K562 (cell line): ENCODE results near the gene GATA2. TPM values are rescaled to one million over a fixed set of nuclear protein-coding genes. Genes with fewer than 3 reads are reported as not detected.
A peak's percentile ranks its signal among the peaks of the same experiment; 100 is the strongest.

Experiments
- ATAC-seq: fragments of 200-7000 bp; cut with Tn5 transposase; 3 replicates; pipeline ENCODE4 v1.9.1; 2020; ENCODE audit warnings: moderate library complexity
- BruUV-seq: library from RNA; stranded (reverse); fragments of 400-500 nt; replicated peaks from 2 replicates; lab custom pipeline; 2021; lab: Mats Ljungman, UMichigan
- CTCF ChIA-PET: fragments of 300-600 bp; formaldehyde crosslinking; extraction: SDS; loops from one replicate; lab custom pipeline; 2021; ENCODE audit warnings: low intra/inter-chr PET ratio; lab: Yijun Ruan, JAX
- POLR2A ChIA-PET: fragments of 300-600, 350-650 bp; sonication (Branson Sonifier 250); formaldehyde crosslinking; extraction: SDS; loops from one replicate; lab custom pipeline; 2021; ENCODE audit warnings: antibody characterized with exemption, inconsistent platforms; lab: Yijun Ruan, JAX
- DNase-seq, 4 experiments: peaks; one replicate each; pipeline versions ENCODE4 v3.0.0 to v3.0.0-alpha.2; 2011 to 2018; ENCODE audit warnings: low spot score in 3 of 4, mixed read lengths in 3 of 4; ENCODE audit errors: extremely low read depth in 1 of 4
- FAIRE-seq: peaks from 2 replicates; lab custom pipeline; 2011; peaks lifted over from hg19 to GRCh38; lab: Jason Lieb, UNC
- H2AFZ ChIP-seq: 2 replicates; pipeline ENCODE4 v1.6.0; 2011; ENCODE audit warnings: low read depth, low read length, control low read depth, inconsistent platforms
- H3K27ac ChIP-seq: fragments of 200-600 bp; 3 replicates; pipeline ENCODE4 v1.8.0; 2011; ENCODE audit warnings: low read depth, mild to moderate bottlenecking, control low read depth, inconsistent platforms, low read length, moderate library complexity, mixed read lengths; ENCODE audit errors: extremely low read depth
- H3K27me3 ChIP-seq, 2 experiments: fragments of 300-600 bp in 1 of 2; 2 replicates in 1 of 2; 3 replicates in 1 of 2; pipeline versions ENCODE4 v1.6.0 to v1.8.0; 2011; ENCODE audit warnings: inconsistent platforms in 2 of 2, low read length in 2 of 2, mild to moderate bottlenecking in 1 of 2, mixed read lengths in 1 of 2, moderate library complexity in 1 of 2; ENCODE audit not compliant: control insufficient read depth in 2 of 2, insufficient read depth in 2 of 2
- H3K36me3 ChIP-seq: fragments of 300-600 bp; 3 replicates; pipeline ENCODE4 v1.8.0; 2011; ENCODE audit warnings: mild to moderate bottlenecking, low read length, inconsistent platforms; ENCODE audit not compliant: control insufficient read depth, insufficient read depth
- H3K4me1 ChIP-seq, 2 experiments: fragments of 200-600 bp in 1 of 2; replicated peaks in 1 of 2; 2 replicates in 1 of 2; 3 replicates in 1 of 2; pipeline versions ENCODE4 v1.5.1 to v1.8.0; 2011; ENCODE audit warnings: inconsistent platforms in 2 of 2, low read length in 2 of 2, mild to moderate bottlenecking in 1 of 2, mixed read lengths in 1 of 2, moderate library complexity in 1 of 2; ENCODE audit not compliant: control insufficient read depth in 2 of 2, insufficient read depth in 2 of 2
- H3K4me2 ChIP-seq: 2 replicates; pipeline ENCODE4 v1.6.1; 2011; ENCODE audit warnings: low read length, control low read depth, inconsistent platforms, mixed read lengths; ENCODE audit not compliant: insufficient read depth
- H3K4me3 ChIP-seq: fragments of 200-600 bp; sonication (generic), shearing (Covaris generic); 2 replicates; pipeline ENCODE4 v1.5.1; 2016; ENCODE audit warnings: control low read depth, inconsistent platforms
- H3K79me2 ChIP-seq: fragments of 200-600 bp; 3 replicates; pipeline ENCODE4 v1.8.0; 2011; ENCODE audit warnings: low read length, inconsistent platforms; ENCODE audit not compliant: control insufficient read depth, insufficient read depth
- H3K9ac ChIP-seq, 2 experiments: 2 replicates each; pipeline versions ENCODE4 v1.6.0 to v1.6.1; 2011; ENCODE audit warnings: low read depth in 2 of 2, low read length in 2 of 2, control low read depth in 1 of 2, inconsistent platforms in 1 of 2, mild to moderate bottlenecking in 1 of 2, mixed read lengths in 1 of 2; ENCODE audit not compliant: insufficient read depth in 1 of 2
- H3K9me1 ChIP-seq: one replicate; pipeline ENCODE4 v1.6.0; 2011; ENCODE audit warnings: inconsistent platforms, mild to moderate bottlenecking, low read length, moderate library complexity; ENCODE audit not compliant: control insufficient read depth, insufficient read depth
- H3K9me3 ChIP-seq: replicated peaks from 2 replicates; pipeline ENCODE4 v1.5.1; 2011; ENCODE audit warnings: low read depth, low read length, inconsistent platforms; ENCODE audit not compliant: control insufficient read depth, insufficient read depth
- H4K20me1 ChIP-seq: replicated peaks from 2 replicates; pipeline ENCODE4 v1.6.1; 2011; ENCODE audit warnings: low read length, inconsistent platforms, mixed read lengths; ENCODE audit not compliant: control insufficient read depth, insufficient read depth
- GTF2E2 ChIP-seq: fragments of 200-800 bp; sonication (Bioruptor generic); IDR thresholded peaks from 2 replicates; pipeline ENCODE4 v1.6.1; 2016; ENCODE audit warnings: missing genetic modification characterization, missing compliant biosample characterization
- HDAC1 ChIP-seq, 2 experiments: fragments of 450-650 bp; IDR thresholded peaks; 2 replicates each; pipeline ENCODE4 v1.6.1; 2016 to 2017; ENCODE audit warnings: inconsistent platforms in 1 of 2, mild to moderate bottlenecking in 1 of 2, moderate library complexity in 1 of 2
- JUND ChIP-seq, 2 experiments: IDR thresholded peaks; 2 replicates in 1 of 2; 3 replicates in 1 of 2; pipeline ENCODE4 v1.6.1; 2011; ENCODE audit warnings: borderline replicate concordance in 2 of 2, low read depth in 2 of 2, low read length in 2 of 2, improper control_type of control experiment in 1 of 2, missing biosample characterization in 1 of 2, missing genetic modification characterization in 1 of 2, missing genetic modification reagents in 1 of 2
- MCM2 ChIP-seq: fragments of 450-650 bp; IDR thresholded peaks from 2 replicates; pipeline ENCODE4 v1.6.1; 2017; ENCODE audit warnings: low read depth, mild to moderate bottlenecking
- MTF1 ChIP-seq: fragments of 250-450 bp; sonication (Bioruptor Pico); IDR thresholded peaks from 2 replicates; pipeline ENCODE4 v1.9.0; 2021; ENCODE audit warnings: moderate library complexity, mild to moderate bottlenecking, inconsistent platforms, borderline replicate concordance
- PHF21A ChIP-seq: fragments of 450-650 bp; IDR thresholded peaks from 2 replicates; pipeline ENCODE4 v1.6.1; 2017; ENCODE audit warnings: low read depth, borderline replicate concordance
- PTBP1 ChIP-seq: fragments of 200-400 bp; formaldehyde crosslinking; IDR thresholded peaks from 2 replicates; pipeline ENCODE4 v1.6.1; 2017; ENCODE audit warnings: low read depth, low read length
- RBM15 ChIP-seq: fragments of 200-400 bp; formaldehyde crosslinking; IDR thresholded peaks from 2 replicates; pipeline ENCODE4 v1.6.1; 2018; ENCODE audit warnings: mild to moderate bottlenecking, low read length, moderate library complexity; ENCODE audit not compliant: insufficient read depth
- SMARCA5 ChIP-seq: fragments of 450-650 bp; IDR thresholded peaks from 2 replicates; pipeline ENCODE4 v1.6.1; 2016
- ZKSCAN1 ChIP-seq: fragments of 150-350 bp; IDR thresholded peaks from 2 replicates; pipeline ENCODE4 v1.6.1; 2016; ENCODE audit warnings: low read depth, low read length
- ZNF766 ChIP-seq: fragments of 200-800 bp; sonication (Bioruptor generic); conservative IDR thresholded peaks from 2 replicates; pipeline ENCODE4 v1.6.1; 2016; ENCODE audit warnings: missing genetic modification characterization, missing compliant biosample characterization
- WGBS: fragments of 100-300 bp; shearing (Covaris generic); methylation state at CpG from one replicate; pipeline ENCODE4 v1.1.6; 2016; ENCODE audit warnings: low coverage, mixed read lengths; ENCODE audit not compliant: insufficient coverage; ENCODE audit errors: missing lambda C conversion rate; 5-methylcytosine and 5-hydroxymethylcytosine counted together
- in situ Hi-C: fragments of 300-500 bp; cut with MboI; formaldehyde crosslinking; loops from 4 replicates; pipeline ENCODE4 v1.15.0; 2018; ENCODE audit warnings: inconsistent platforms, mixed read lengths
- intact Hi-C: fragments of 100-400 bp; cut with micrococcal nuclease; formaldehyde crosslinking; loops from 2 replicates; pipeline ENCODE4 v1.14.2; 2022
- polyA plus RNA-seq, 8 experiments: library from polyadenylated mRNA; depleted of rRNA in 4 of 8; stranded (reverse) in 5 of 8; unstranded in 3 of 8; fragments of >200 nt; fragmentation: Nextera tagmentation in 2 of 8; fragmentation: Illumina TruSeq in 1 of 8; extraction: Ambion mirVana in 2 of 8; extraction: Trizol in 1 of 8; gene quantifications; 2 replicates each; pipeline versions ENCODE4 v1.2.1 to v1.2.3, GENCODE V29; 2011 to 2014; ENCODE audit warnings: inconsistent platforms in 1 of 8, missing spikeins in 1 of 8
- total RNA-seq, 7 experiments: library from RNA; depleted of rRNA in 6 of 7; stranded (reverse); fragments of >200 nt in 6 of 7; fragmentation: Illumina TruSeq in 2 of 7; extraction: Trizol in 2 of 7; gene quantifications; 2 replicates each; pipeline versions ENCODE4 v1.2.1 to v1.2.3, GENCODE V29; 2011 to 2021; ENCODE audit warnings: low replicate concordance in 1 of 7
- TF ChIP-seq, protein P1 (sequence below): fragments of 450-650 bp; formaldehyde crosslinking; IDR thresholded peaks from 2 replicates; pipeline ENCODE4 v1.4.0; 2020; ENCODE audit warnings: mild to moderate bottlenecking, moderate library complexity
- TF ChIP-seq, protein P2 (sequence below): sonication (generic); formaldehyde crosslinking; IDR thresholded peaks from 2 replicates; pipeline ENCODE4 v1.8.0; 2022; ENCODE audit warnings: missing genetic modification reagents, mild to moderate bottlenecking, moderate library complexity, borderline replicate concordance
- TF ChIP-seq, protein P3 (sequence below): fragments of 250-450 bp; sonication (Bioruptor Pico); IDR thresholded peaks from 2 replicates; pipeline ENCODE4 v1.5.1; 2021; ENCODE audit warnings: mild to moderate bottlenecking
- TF ChIP-seq, protein P4 (sequence below): sonication (generic); formaldehyde crosslinking; IDR thresholded peaks from 2 replicates; pipeline ENCODE4 v1.8.0; 2022; ENCODE audit warnings: mild to moderate bottlenecking, missing genetic modification reagents

GATA2 gene
- total and polyA plus RNA-seq, 9 of the 15 experiments (the other 6 are each of a cell fraction or from before 2014, with no cell fraction given) = 8.5 to 218 (median 50.8) TPM

DNA sequence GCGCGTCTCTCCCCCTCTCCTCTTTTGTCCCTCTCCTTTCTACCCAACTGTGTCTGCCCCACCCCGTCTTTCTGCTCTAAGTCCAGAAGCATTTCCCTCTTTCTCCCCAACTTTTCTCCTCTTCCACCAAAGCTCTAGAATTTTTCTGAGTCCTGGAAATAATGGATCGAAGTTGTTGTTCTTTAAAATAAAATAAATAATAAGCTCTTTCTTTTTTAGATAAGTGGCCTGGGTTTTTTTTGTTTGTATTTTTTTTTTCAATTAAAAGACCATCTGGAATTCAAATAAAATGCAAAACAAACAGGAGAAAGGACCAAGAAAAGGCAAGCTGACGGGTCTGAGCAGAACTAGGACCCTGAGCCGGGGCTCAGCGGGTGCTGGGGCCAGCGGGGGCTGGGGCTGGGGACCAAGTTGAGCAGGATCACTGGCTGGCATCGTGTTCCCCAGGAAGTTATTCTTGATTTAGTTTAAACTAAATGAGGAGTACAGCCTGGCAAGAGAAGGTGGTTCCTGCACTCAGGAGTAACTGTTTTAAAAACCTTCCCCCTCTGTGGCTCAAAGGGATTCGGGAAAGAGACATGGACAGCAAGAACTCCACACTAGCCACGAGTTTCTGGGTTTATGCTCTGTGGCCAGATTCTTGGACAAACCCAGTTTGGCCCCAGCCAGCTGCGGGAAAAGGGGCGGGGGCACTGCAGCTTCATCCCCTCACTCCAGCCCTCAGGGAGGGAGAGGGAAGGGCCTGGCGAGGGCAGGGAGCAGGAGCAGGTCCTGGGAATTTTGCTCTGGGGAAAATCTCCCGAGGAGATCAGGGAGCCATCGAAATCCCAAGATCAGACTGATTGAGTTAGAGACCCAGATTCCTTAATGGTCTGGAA lies 8.4 kb downstream of the GATA2 start:
- Histone ChIP-seq H3K27me3 (no peaks in the 10 kb centered on the region), H3K27ac (peak overlapping the region; percentile 98), H3K36me3 (peaks cover 80% of the 10 kb centered on the region), H2AFZ (no peak overlapping the region), H3K4me1 (peaks cover 17 to 76% of the 10 kb centered on the region in 2 experiments; a peak in 3 of 5 replicates), H3K4me2 (peak overlapping the region; percentile 92), H3K9ac (peak overlapping the region; percentile 98), H3K79me2 (peaks cover 96% of the 10 kb centered on the region), H3K4me3 (peak overlapping the region; percentile 98), H4K20me1 (peaks cover 30% of the 10 kb centered on the region), H3K9me1 (no peaks in the 10 kb centered on the region), H3K9me3 (no peaks in the 10 kb centered on the region)
- ATAC-seq (no peak), FAIRE-seq (peak; percentile 26), DNase-seq (peak in 1 of 4 experiments; percentile 30)
- POLR2A ChIA-PET = interaction anchor here (0.6 to 2.8 kb wide), 7 partner anchors 11 to 315 kb away, joined by 3 to 17 read pairs (median 4); no protein-coding TSS in a partner anchor
- in situ Hi-C loops (no loop called here), intact Hi-C loops (loop anchor here (5.0 kb wide), 1 partner anchor 63 kb away; no protein-coding TSS in a partner anchor)
- CTCF ChIA-PET = no interaction called here
- no TSS peak for BruUV-seq
- WGBS = under 1% methylated on average over 13 of the region's 16 CpGs
- TF ChIP-seq PTBP1 = no peak
- no peak for TF ChIP-seq ZNF766 (CRISPR knock-in tag)
- TF ChIP-seq GTF2E2 (tag) = no peak
- TF ChIP-seq SMARCA5 = no peak
- TF ChIP-seq MTF1 (CRISPR knock-in tag) = no peak
- TF ChIP-seq ZKSCAN1 = no peak
- no peak for TF ChIP-seq HDAC1 (IDR thresholded peaks at IDR 0.05)
- TF ChIP-seq, protein P1, sequence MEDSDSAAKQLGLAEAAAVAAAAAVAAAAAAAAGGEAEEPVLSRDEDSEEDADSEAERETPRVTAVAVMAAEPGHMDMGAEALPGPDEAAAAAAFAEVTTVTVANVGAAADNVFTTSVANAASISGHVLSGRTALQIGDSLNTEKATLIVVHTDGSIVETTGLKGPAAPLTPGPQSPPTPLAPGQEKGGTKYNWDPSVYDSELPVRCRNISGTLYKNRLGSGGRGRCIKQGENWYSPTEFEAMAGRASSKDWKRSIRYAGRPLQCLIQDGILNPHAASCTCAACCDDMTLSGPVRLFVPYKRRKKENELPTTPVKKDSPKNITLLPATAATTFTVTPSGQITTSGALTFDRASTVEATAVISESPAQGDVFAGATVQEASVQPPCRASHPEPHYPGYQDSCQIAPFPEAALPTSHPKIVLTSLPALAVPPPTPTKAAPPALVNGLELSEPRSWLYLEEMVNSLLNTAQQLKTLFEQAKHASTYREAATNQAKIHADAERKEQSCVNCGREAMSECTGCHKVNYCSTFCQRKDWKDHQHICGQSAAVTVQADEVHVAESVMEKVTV = no peak
- no peak for TF ChIP-seq MCM2
- no peak for TF ChIP-seq RBM15
- TF ChIP-seq, protein P2, sequence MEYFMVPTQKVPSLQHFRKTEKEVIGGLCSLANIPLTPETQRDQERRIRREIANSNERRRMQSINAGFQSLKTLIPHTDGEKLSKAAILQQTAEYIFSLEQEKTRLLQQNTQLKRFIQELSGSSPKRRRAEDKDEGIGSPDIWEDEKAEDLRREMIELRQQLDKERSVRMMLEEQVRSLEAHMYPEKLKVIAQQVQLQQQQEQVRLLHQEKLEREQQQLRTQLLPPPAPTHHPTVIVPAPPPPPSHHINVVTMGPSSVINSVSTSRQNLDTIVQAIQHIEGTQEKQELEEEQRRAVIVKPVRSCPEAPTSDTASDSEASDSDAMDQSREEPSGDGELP (CRISPR knock-in tag) = peak; percentile 55; the same call in 1 of the 2 replicates
- TF ChIP-seq JUND (IDR thresholded peaks at IDR 0.05; ENCODE audit: borderline replicate concordance, low read depth, low read length) = no peak
- TF ChIP-seq JUND (tag; IDR thresholded peaks at IDR 0.05; ENCODE audit: borderline replicate concordance, low read depth, low read length) = no peak
- TF ChIP-seq, protein P3, sequence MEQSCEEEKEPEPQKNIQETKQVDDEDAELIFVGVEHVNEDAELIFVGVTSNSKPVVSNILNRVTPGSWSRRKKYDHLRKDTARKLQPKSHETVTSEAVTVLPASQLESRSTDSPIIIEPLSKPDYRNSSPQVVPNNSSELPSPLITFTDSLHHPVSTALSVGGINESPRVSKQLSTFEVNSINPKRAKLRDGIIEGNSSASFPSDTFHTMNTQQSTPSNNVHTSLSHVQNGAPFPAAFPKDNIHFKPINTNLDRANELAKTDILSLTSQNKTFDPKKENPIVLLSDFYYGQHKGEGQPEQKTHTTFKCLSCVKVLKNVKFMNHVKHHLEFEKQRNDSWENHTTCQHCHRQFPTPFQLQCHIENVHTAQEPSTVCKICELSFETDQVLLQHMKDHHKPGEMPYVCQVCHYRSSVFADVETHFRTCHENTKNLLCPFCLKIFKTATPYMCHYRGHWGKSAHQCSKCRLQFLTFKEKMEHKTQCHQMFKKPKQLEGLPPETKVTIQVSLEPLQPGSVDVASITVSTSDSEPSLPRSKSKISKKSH (CRISPR knock-in tag) = no peak
- TF ChIP-seq, protein P4, sequence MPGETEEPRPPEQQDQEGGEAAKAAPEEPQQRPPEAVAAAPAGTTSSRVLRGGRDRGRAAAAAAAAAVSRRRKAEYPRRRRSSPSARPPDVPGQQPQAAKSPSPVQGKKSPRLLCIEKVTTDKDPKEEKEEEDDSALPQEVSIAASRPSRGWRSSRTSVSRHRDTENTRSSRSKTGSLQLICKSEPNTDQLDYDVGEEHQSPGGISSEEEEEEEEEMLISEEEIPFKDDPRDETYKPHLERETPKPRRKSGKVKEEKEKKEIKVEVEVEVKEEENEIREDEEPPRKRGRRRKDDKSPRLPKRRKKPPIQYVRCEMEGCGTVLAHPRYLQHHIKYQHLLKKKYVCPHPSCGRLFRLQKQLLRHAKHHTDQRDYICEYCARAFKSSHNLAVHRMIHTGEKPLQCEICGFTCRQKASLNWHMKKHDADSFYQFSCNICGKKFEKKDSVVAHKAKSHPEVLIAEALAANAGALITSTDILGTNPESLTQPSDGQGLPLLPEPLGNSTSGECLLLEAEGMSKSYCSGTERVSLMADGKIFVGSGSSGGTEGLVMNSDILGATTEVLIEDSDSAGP (CRISPR knock-in tag) = no peak
- TF ChIP-seq PHF21A = no peak
